ENCODE data around the gene CYP26C1. TPM values are rescaled to one million over a fixed set of nuclear protein-coding genes. Genes with fewer than 3 reads are reported as not detected.

CYP26C1 gene
- total RNA-seq, 1 donor from 2014 or later: 0.25 TPM

- Mint-ChIP-seq H3K4me1 (ENCODE audit: low read depth) (peaks cover 39% of the 10 kb centered on the region), H3K27me3 (ENCODE audit: low read depth) (no peaks in the 10 kb centered on the region), H3K4me3 (ENCODE audit: unreplicated experiment) (no peak overlapping the region), H3K36me3 (ENCODE audit: low read depth) (peaks cover 10% of the 10 kb centered on the region), H3K27ac (ENCODE audit: unreplicated experiment) (no peak overlapping the region), H3K9me3 (ENCODE audit: low read depth) (peaks cover 10% of the 10 kb centered on the region)
- no peak for DNase-seq (ENCODE audit: low spot score)
- TF ChIP-seq CTCF (IDR thresholded peaks at IDR 0.05): no peak
Measured at GRCh38 chr10:93027508-93027907, 33.1 kb upstream of the CYP26C1 start.

- Mint-ChIP-seq H3K27ac (ENCODE audit: unreplicated experiment) (peak overlapping the region; percentile 60), H3K36me3 (ENCODE audit: low read depth) (peaks cover 10% of the 10 kb centered on the region), H3K4me1 (ENCODE audit: low read depth) (peaks cover 50% of the 10 kb centered on the region), H3K4me3 (ENCODE audit: unreplicated experiment) (no peak overlapping the region), H3K9me3 (ENCODE audit: low read depth) (peaks cover 10% of the 10 kb centered on the region), H3K27me3 (ENCODE audit: low read depth) (no peaks in the 10 kb centered on the region)
- no peak for DNase-seq (ENCODE audit: low spot score)
- no peak for TF ChIP-seq CTCF (IDR thresholded peaks at IDR 0.05)
Measured at GRCh38 chr10:93028883-93029282, 31.7 kb upstream of the CYP26C1 start.

GRCh38 chr10:93030409-93030808 is 30.2 kb upstream of the CYP26C1 start:
- DNase-seq (ENCODE audit: low spot score): no peak
- Mint-ChIP-seq H3K4me1 (ENCODE audit: low read depth) (peaks cover 56% of the 10 kb centered on the region), H3K9me3 (ENCODE audit: low read depth) (peaks cover 10% of the 10 kb centered on the region), H3K36me3 (ENCODE audit: low read depth) (peaks cover 10% of the 10 kb centered on the region), H3K4me3 (ENCODE audit: unreplicated experiment) (no peak overlapping the region), H3K27ac (ENCODE audit: unreplicated experiment) (peak overlapping the region; percentile 60), H3K27me3 (ENCODE audit: low read depth) (no peaks in the 10 kb centered on the region)
- no peak for TF ChIP-seq CTCF (IDR thresholded peaks at IDR 0.05)

GRCh38 chr10:93032105-93032808 is 28.3 kb upstream of the CYP26C1 start:
- peaks cover 56% of the 10 kb centered on the region for H3K4me1 Mint-ChIP-seq (ENCODE audit: low read depth)

GRCh38 chr10:93032809-93033137 is 27.8 kb upstream of the CYP26C1 start:
- no peak for TF ChIP-seq CTCF (IDR thresholded peaks at IDR 0.05)
- Mint-ChIP-seq H3K4me3 (ENCODE audit: unreplicated experiment) (no peak overlapping the region), H3K27me3 (ENCODE audit: low read depth) (no peaks in the 10 kb centered on the region), H3K36me3 (ENCODE audit: low read depth) (peaks cover 2% of the 10 kb centered on the region), H3K9me3 (ENCODE audit: low read depth) (no peaks in the 10 kb centered on the region), H3K4me1 (ENCODE audit: low read depth) (peaks cover 56% of the 10 kb centered on the region), H3K27ac (ENCODE audit: unreplicated experiment) (peak overlapping the region; percentile 69)
- no peak for DNase-seq (ENCODE audit: low spot score)

More at GRCh38 chr10:93032105-93032808, 28.3 kb upstream of the CYP26C1 start:
- no peak for TF ChIP-seq CTCF (IDR thresholded peaks at IDR 0.05)
- Mint-ChIP-seq H3K27me3 (ENCODE audit: low read depth) (no peaks in the 10 kb centered on the region), H3K9me3 (ENCODE audit: low read depth) (peaks cover 3% of the 10 kb centered on the region), H3K27ac (ENCODE audit: unreplicated experiment) (peak overlapping the region; percentile 69), H3K36me3 (ENCODE audit: low read depth) (peaks cover 4% of the 10 kb centered on the region), H3K4me3 (ENCODE audit: unreplicated experiment) (no peak overlapping the region)
- no peak for DNase-seq (ENCODE audit: low spot score)

Data from chondrocyte (in vitro differentiated cells).